ENCODE measurements around the gene RAB34.
A peak's percentile ranks its signal among the peaks of the same experiment; 100 is the strongest.

The RAB34 gene

DNA sequence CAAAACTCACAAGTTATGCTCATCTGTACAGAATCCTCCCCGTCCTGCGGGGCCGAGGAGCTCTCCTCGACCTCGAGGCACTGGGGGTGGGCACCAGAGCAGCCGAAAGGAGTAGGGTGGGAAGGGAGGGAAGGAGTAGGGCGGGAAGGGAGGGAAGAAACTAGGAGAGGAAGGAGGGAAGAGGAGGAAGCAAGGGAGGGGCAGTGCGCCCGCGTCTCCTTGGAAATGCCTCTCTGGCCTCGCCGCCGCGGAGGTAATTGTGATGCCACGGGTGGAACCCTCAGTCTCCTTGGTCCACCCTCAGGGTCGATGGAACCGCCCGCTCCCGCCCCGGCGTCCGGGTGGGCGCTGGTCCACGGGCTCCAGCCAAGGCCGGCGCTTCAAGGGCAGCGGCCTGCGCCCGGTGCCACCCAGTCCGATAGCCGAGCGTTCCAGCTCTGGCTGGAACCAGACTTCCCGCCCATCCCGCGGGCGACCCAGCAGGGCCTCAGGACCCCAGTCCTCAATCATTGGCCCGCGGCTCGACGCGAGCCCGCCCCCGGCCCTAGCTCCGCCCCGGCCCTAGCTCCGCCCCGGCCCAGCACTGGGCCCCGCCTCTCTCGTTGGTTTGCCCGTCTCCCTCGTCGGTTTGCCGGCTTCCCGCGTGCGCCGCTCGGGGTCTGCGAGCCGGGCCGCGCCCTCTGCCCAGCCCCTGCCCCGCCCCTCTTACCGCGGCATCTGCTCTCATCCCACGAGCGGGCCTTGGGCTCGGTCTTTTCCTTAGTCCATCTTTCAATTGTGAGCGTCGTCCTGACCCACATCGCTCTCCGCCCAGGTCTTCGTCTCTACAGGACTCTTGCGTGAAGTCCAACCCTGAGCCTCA lies 6.6 kb downstream of the RAB34 start:
- peak; percentile 41 for DNase-seq

- DNase-seq: no peak
These were observed 10.3 kb downstream of the RAB34 start for GRCh38 chr17:28707339-28707720.

- DNase-seq: no peak
These were observed 11.0 kb downstream of the RAB34 start for GRCh38 chr17:28706471-28707338.

- no peak for DNase-seq
These were observed 11.8 kb downstream of the RAB34 start for GRCh38 chr17:28705728-28706334.

DNA sequence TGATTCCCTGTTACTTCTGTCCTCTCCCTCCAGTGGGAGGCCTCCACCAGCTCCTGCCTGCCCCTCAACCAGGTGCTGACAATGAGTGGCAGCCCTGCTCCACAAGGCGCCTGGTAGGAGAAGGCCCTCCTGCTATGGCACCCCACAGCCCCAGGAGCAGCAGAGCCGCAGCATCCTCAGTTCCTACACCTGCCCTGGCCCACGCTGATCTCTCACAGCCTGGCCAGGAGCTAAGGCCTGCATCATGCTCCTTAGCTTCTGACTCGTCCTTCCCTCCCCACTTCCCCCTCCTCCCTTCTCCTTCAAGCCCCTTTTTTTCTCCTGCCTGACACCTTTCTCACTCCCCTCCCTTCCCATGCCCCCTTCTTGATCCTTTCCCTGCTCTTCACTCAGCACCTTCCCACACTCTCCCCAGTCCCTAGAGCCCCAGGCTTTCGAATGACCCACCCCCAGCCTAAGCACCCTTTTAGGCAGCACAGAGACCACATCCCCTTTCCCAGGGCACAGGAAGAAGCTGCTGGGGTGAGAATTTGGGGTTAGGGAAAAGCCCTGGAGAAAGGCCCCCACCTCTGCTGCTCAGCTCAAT lies 12.5 kb downstream of the RAB34 start:
- no peak for DNase-seq

- no peak for DNase-seq
These were observed 13.3 kb downstream of the RAB34 start for GRCh38 chr17:28704219-28704858.

- no peak for DNase-seq
These were observed 14.0 kb downstream of the RAB34 start for GRCh38 chr17:28703552-28704218.

DNA sequence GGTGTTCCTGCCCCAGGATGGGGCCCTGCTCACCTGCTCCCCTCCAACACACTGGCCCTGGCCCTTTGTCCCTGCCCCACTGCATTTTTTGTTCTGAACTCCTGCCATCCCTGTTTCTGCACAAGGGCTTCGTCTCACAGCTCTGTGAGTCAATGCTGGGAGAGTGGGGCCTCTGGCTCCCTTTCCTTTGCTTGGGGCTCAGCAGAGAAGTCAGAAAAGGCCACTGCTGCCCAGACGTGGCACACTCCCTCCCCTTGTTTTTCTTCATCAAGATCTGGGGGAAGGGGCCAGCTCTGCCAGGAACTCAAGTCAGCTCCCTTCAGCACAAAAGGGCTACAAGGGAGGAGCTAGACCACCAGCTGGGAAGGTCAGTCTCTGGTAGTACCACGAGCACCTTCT lies 14.9 kb downstream of the RAB34 start:
- DNase-seq: no peak

DNA sequence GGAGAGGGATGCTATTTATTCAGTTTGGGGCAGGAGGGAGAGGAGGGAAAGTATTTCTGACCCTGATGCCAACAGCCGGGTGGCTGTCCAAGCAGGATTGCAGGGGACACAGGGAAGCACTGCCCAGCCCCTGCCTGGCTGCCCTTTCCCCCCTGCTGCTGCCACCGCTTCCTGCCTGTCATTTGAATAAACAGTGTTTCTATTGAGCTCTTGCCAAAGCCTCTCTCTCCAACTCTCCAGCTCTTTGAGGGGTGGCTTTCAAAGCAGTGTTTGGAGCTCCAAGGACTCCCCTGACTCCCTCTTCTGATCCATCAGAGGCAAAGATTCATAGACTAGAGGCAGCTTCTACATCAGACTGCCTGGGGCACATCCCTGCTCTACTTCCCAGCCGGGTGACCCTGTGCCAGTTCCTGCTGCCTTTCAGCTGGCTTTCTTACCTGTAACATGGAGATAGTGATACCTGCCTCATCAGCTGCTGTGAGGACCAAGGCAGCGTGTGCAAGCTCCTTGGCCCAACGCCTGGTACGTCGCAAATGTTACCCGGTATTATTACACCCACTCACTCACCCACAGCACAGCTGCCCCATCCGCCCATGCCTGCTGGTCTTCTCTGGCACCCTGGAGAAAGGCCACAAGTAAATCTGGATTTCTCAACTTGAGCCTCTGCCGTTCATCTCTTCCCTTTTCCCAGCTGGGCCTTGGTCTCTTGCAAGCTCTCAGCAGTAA lies 15.5 kb downstream of the RAB34 start:
- DNase-seq: no peak

DNA sequence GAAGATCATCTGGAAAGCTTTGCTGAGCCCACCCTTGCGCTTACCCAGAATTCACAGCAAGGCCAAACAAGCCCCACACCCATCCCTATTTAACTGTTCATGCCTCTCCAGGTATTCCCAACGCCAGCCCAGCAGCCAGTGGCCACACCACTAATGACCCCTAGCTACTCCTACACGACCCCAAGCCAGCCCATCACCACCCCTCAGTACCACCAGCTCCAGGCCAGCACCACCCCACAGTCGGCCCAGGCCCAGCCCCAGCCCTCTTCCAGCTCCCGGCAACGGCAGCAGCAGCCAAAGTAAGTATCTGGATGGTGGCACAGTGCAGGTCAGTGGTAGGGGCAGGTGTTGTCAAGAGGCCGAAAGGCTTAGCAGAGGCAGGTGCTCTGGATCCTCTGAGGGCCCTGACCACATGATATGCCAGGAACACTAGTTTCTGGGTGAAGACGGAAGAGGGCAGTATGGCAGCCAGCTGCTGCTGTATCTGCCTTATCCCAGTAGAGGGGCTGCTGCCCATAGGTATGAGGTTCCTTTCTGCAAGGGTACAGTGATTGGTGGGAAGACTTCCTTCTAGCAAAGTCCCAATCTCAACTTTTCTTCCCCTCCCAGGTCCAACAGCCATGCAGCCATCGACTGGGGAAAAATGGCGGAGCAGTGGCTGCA lies 16.7 kb downstream of the RAB34 start:
- no peak for DNase-seq

DNA sequence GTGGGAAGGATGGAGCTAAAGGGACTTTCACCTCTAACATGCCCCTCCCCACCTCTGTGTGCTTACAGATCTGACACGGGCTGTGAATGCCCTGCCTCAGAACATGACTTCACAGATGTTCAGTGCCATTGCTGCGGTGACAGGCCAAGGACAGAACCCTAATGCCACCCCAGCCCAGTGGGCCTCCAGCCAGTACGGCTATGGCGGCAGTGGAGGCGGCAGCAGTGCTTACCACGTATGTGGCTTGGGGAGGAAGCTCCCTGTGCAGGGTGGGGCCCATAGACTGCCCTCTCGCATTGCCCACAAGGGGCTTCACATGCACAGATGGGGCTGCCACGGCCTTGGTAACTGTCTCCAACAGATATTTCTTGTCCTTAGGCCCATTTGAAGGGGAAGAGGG lies 17.4 kb downstream of the RAB34 start:
- DNase-seq: no peak

DNA sequence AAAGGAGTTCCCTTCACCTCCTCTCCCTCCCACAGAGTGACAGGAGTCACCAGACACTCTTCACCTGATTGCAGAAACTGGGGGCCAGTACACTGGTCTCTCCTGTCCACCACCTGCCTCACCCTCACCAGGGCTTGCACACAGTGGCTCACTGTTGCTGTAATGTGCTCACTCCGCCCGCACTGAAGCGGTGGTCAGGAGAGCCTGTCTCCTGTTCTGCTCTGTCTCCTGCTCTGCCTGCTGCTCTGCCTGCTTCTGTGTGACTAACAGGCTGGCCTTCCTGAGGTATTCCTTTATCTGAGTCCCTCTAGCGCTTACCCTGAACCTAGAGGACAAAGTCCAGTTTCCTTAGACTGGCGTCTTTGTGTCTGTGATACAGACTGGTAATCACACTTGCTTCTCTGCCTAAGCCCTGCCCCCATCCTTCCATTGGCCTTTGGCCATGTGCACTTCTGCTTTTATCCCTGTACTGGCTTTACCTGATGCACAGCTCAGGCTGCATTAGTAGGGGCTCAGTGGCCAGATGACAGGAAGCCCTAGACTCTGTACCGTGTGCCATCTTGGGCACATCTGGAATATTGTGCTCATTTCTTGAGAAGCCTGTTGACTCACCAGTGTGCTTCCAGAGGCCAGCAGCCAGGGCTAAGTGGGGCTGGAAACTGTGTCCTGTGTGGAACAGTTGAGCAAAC lies 19.3 kb downstream of the RAB34 start:
- DNase-seq: no peak

- no peak for DNase-seq
These were observed 23.8 kb downstream of the RAB34 start for GRCh38 chr17:28693869-28694268.

GRCh38 chr17:28689011-28689410 lies 28.7 kb downstream of the RAB34 start:
- DNase-seq: no peak

- no peak for DNase-seq
These were observed 29.2 kb downstream of the RAB34 start for GRCh38 chr17:28688481-28688880.

DNA sequence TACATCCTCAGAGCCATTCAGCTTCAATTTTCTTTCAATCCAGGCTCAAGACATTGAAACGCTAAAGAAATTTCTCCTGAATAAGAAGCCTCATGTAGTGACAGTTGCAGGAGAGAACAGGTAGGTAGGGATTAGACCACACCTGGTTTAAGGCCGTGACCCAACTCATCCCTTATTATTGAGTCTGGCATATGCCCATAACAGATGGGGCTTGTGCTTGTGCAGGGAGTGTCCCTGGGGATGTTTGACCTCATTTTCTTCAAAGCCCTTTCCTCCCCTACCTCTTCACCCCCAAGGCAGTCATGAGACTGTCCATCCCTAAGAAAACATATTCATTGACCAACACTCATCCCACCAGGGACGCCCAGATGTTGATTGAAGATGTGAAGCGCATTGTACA lies 31.4 kb downstream of the RAB34 start:
- DNase-seq: no peak

GRCh38 chr17:28685366-28685765 lies 32.3 kb downstream of the RAB34 start:
- no peak for DNase-seq

GRCh38 chr17:28684963-28685362 lies 32.7 kb downstream of the RAB34 start:
- DNase-seq: no peak

- no peak for DNase-seq
These were observed 35.0 kb downstream of the RAB34 start for GRCh38 chr17:28682655-28683054.

GRCh38 chr17:28675980-28676379 lies 41.7 kb downstream of the RAB34 start:
- no peak for DNase-seq

Data from NK-92 treated with Interleukin-12 subunit alpha and Interleukin-12 subunit beta, amount 100 ng/mL, for 24 hours (cell line).